Stimulated activated naive CD8-positive, alpha-beta T cell treated with anti-CD3 and anti-CD28 coated beads, Interleukin-15, Interleukin-2, amounts not matched to agents 100 ng/mL and 50 ng/mL, for 24 hours (primary cell): ENCODE measurements around the gene CD3E.
A peak's percentile ranks its signal among the peaks of the same experiment; 100 is the strongest.

Source experiments
- H3K27ac Mint-ChIP-seq: one replicate; pipeline ENCODE4 v1.8.0; 2021; ENCODE audit warnings: mild to moderate bottlenecking, mixed read lengths
- H3K27me3 Mint-ChIP-seq: one replicate; pipeline ENCODE4 v1.8.0; 2021; ENCODE audit warnings: mixed read lengths
- H3K36me3 Mint-ChIP-seq: one replicate; pipeline ENCODE4 v1.8.0; 2021; ENCODE audit warnings: low read depth, mixed read lengths
- H3K4me1 Mint-ChIP-seq: one replicate; pipeline ENCODE4 v1.8.0; 2021; ENCODE audit warnings: low read depth, mixed read lengths
- H3K4me3 Mint-ChIP-seq: one replicate; pipeline ENCODE4 v1.8.0; 2021; ENCODE audit warnings: mild to moderate bottlenecking, mixed read lengths
- H3K9me3 Mint-ChIP-seq: one replicate; pipeline ENCODE4 v1.8.0; 2021; ENCODE audit warnings: mixed read lengths

Gene CD3E

DNA sequence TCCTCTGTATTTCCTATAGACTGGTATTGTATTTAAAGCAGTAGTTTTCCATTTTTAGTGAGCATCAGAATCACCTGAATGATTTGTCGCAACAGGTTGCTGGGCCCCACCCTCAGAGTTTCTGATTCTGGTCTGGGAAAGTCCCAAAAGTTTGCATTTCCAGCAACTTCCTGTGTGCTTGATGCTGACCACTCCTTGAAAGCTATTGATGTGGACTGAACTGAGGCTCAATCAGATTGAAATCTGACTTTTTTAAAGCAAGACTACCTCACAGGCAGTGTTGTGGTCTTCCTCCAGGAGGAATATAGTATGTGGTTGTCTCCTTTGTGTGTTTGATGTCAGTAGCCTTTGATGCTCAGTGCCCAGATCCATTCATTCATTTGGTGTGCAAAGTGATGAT is 23.2 kb upstream of the CD3E start:
- peak overlapping the region; percentile 39 for H3K27ac Mint-ChIP-seq

DNA sequence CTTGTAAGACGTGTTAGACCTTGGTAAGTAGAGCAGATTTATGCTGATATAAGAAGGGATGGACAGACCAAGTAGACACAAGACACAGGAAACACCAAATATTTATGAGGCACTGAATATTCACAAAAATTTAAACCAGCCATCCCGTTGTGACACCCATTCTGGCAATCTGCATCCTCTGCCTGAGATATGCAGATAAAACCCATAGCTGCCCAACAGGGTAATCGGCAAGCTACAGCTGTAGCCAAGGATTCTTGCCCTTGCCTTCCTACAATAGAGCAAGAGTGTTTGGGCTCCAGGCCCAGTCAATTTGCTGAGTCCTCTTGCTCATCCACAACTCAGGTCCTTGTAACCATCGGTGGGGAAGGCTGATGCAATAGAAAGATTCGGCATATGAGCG is 21.9 kb upstream of the CD3E start:
- H3K27ac Mint-ChIP-seq = no peak overlapping the region
- H3K9me3 Mint-ChIP-seq = no peaks in the 10 kb centered on the region
- H3K4me1 Mint-ChIP-seq = peaks cover 37% of the 10 kb centered on the region
- no peak overlapping the region for H3K4me3 Mint-ChIP-seq
- no peaks in the 10 kb centered on the region for H3K27me3 Mint-ChIP-seq
- no peaks in the 10 kb centered on the region for H3K36me3 Mint-ChIP-seq

More for the DNA sequence above, 23.2 kb upstream of the CD3E start:
- no peaks in the 10 kb centered on the region for H3K36me3 Mint-ChIP-seq
- H3K27me3 Mint-ChIP-seq = no peaks in the 10 kb centered on the region
- H3K4me3 Mint-ChIP-seq = no peak overlapping the region
- peaks cover 39% of the 10 kb centered on the region for H3K4me1 Mint-ChIP-seq
- no peaks in the 10 kb centered on the region for H3K9me3 Mint-ChIP-seq

DNA sequence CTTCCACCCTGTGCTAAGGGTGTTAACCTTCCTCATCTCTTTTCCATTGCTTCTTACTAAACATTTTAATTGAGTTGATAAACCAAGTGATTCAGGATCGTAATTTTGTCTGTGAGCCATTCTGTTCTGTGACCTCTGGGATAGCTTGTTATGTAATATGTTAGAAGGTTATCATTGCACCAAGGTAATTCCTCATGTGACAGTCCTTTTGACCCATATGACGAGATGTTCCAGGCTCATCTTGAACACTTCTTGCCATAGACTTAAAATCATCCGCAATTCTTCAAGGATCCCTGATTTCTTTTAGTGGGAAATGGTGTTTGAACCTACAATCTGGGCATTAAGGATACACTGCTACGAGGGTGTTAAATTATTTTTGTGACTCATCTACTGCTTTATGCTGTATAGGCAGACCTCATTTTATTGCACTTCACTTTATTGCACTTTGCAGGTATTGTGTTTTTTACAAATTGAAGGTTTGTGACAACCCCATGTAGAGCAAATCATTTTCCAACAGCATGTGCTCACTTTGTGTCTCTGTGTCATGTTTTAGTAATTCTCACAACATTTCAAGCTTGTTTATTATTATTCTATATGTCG is 21.4 kb upstream of the CD3E start:
- peaks cover 36% of the 10 kb centered on the region for H3K4me1 Mint-ChIP-seq
- H3K27me3 Mint-ChIP-seq = no peaks in the 10 kb centered on the region
- H3K4me3 Mint-ChIP-seq = no peak overlapping the region
- H3K27ac Mint-ChIP-seq = no peak overlapping the region
- H3K36me3 Mint-ChIP-seq = no peaks in the 10 kb centered on the region
- H3K9me3 Mint-ChIP-seq = no peaks in the 10 kb centered on the region

DNA sequence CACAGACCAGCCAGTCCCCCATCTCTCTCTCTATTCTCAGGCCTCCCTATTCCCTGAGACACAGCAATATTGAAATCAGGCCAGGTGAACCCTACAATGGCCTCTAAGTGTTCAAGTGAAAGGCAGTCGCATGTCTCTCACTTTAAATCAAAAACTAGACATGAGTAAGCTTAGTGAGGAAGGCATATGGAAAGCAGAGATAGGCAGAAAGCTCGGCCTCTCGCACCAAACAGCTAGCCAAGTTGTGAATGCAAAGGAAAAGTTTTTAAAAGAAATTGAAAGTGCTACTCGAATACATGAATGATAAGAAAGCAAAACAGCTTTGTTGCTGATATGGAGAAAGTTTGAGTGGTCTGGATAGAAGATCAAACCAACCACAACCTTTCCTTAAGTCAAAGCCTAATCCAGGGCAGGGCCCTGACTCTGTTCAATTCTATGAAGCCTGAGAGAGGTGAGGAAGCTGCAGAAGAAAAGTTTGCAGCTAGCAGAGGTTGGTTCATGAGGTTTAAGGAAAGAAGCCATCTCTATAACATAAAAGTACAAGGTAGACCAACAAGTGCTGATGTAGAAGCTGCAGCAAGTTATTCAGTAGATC is 20.7 kb upstream of the CD3E start:
- peak overlapping the region; percentile 4 for H3K27ac Mint-ChIP-seq
- no peaks in the 10 kb centered on the region for H3K36me3 Mint-ChIP-seq
- no peaks in the 10 kb centered on the region for H3K9me3 Mint-ChIP-seq
- H3K27me3 Mint-ChIP-seq = no peaks in the 10 kb centered on the region
- H3K4me1 Mint-ChIP-seq = peaks cover 36% of the 10 kb centered on the region
- no peak overlapping the region for H3K4me3 Mint-ChIP-seq

DNA sequence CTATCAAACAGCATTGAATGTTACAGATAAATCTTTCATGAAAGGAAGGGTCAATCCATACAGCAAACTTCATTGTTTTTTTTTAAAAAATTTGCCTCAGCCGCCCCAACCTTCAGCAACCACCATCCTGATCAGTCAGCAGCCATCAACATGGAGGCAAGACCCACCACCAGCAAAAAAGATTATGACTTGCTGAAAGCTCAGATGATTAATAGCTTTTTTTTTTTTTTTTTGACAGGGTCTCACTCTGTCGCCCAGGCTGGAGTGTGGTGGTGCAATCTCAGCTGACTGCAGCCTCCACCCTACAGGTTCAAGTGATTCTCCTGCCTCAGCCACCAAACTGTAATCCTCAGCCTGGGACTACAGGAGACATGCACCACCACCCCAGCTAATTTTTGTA is 18.0 kb upstream of the CD3E start:
- no peak overlapping the region for H3K4me3 Mint-ChIP-seq
- H3K4me1 Mint-ChIP-seq = peaks cover 32% of the 10 kb centered on the region
- H3K9me3 Mint-ChIP-seq = peaks cover 3% of the 10 kb centered on the region

GRCh38 chr11:118287006-118287405 is 17.5 kb upstream of the CD3E start:
- H3K4me1 Mint-ChIP-seq = peaks cover 30% of the 10 kb centered on the region
- H3K27me3 Mint-ChIP-seq = no peaks in the 10 kb centered on the region
- H3K4me3 Mint-ChIP-seq = no peak overlapping the region
- H3K27ac Mint-ChIP-seq = no peak overlapping the region
- H3K36me3 Mint-ChIP-seq = no peaks in the 10 kb centered on the region
- peaks cover 3% of the 10 kb centered on the region for H3K9me3 Mint-ChIP-seq

More for the DNA sequence above, 18.0 kb upstream of the CD3E start:
- Mint-ChIP-seq H3K36me3 (no peaks in the 10 kb centered on the region), H3K27me3 (no peaks in the 10 kb centered on the region), H3K27ac (no peak overlapping the region)

DNA sequence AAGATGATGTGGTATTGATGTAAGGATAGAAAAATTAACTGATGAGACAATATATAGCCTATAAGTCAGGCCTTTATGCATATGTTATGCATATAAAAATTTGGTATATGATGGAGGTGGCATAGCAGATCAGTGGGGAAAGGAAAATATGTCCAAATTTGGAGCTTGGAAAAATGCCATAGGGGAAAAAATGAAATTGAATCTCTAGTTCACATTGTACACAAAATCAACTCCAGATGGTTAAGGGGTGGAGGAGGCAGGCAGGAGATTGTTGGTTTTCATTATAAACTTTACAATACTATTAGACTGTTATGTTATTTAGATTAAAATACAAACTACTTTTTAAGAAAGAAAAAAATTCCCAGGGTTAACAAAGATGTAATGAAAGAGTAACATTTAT is 15.1 kb upstream of the CD3E start:
- Mint-ChIP-seq H3K27me3 (no peaks in the 10 kb centered on the region), H3K4me3 (no peak overlapping the region)

GRCh38 chr11:118290923-118291322 is 13.6 kb upstream of the CD3E start:
- Mint-ChIP-seq H3K27ac (no peak overlapping the region), H3K36me3 (no peaks in the 10 kb centered on the region), H3K9me3 (peaks cover 3% of the 10 kb centered on the region), H3K4me1 (peaks cover 30% of the 10 kb centered on the region), H3K27me3 (no peaks in the 10 kb centered on the region), H3K4me3 (no peak overlapping the region)

More for the DNA sequence above, 15.1 kb upstream of the CD3E start:
- Mint-ChIP-seq H3K36me3 (no peaks in the 10 kb centered on the region), H3K9me3 (peaks cover 3% of the 10 kb centered on the region), H3K4me1 (peaks cover 27% of the 10 kb centered on the region), H3K27ac (no peak overlapping the region)

DNA sequence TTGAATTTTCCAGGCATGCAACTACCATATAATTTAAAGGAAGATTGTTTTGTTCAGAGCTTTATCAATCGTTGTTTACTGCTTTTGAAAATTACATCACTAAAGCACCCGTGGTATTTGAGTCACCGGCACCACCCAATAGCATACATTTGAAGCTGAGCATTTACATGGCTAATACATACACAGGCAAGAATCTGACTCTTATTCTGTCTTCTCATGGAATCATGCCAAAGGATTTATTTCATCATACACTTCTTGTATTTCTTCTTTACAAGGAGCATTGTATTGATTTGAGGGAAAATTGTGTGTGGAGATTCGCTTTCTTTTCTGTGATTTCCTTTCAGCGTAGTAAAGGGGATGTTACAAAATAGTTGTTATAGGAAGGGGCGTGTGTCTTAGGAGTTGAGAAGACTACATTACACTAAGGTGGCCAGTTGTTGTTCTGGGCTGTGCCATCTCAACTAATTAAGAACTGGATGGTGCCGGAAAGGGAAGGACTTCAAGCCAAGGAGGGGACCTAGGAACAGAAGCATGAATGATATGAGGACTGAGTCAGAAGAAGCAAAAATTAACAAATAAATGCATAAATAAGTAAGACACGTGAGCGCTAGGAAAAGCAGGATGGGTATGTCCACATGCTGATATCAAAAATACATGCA is 12.9 kb upstream of the CD3E start:
- no peaks in the 10 kb centered on the region for H3K36me3 Mint-ChIP-seq
- H3K27ac Mint-ChIP-seq = no peak overlapping the region

GRCh38 chr11:118294053-118294452 is 10.5 kb upstream of the CD3E start:
- no peak overlapping the region for H3K4me3 Mint-ChIP-seq
- H3K27me3 Mint-ChIP-seq = no peaks in the 10 kb centered on the region
- H3K27ac Mint-ChIP-seq = no peak overlapping the region
- H3K9me3 Mint-ChIP-seq = peaks cover 3% of the 10 kb centered on the region
- H3K36me3 Mint-ChIP-seq = no peaks in the 10 kb centered on the region
- peaks cover 22% of the 10 kb centered on the region for H3K4me1 Mint-ChIP-seq

More for the DNA sequence above, 12.9 kb upstream of the CD3E start:
- H3K4me1 Mint-ChIP-seq = peaks cover 30% of the 10 kb centered on the region
- no peak overlapping the region for H3K4me3 Mint-ChIP-seq
- no peaks in the 10 kb centered on the region for H3K27me3 Mint-ChIP-seq
- H3K9me3 Mint-ChIP-seq = peaks cover 3% of the 10 kb centered on the region

DNA sequence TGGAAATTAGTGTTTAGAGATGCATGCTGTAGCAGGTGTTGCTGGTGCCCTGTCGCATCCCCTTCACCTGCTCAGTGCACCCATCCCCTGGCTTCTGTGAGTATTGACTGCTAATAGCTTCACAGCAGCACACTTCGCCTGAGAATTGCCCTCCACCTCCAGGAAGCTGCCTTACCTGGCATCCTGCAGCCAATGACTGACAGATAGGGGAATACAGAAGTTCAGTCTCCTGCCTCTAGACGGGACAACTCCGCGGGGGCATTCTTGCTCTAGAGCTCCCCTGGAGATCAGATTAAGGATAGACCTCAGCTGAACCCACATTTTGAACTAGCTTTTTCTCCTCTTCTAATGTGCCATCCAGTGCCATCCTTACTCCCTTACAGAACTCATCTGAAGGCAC is 9.3 kb upstream of the CD3E start:
- Mint-ChIP-seq H3K4me3 (no peak overlapping the region), H3K27ac (no peak overlapping the region)

DNA sequence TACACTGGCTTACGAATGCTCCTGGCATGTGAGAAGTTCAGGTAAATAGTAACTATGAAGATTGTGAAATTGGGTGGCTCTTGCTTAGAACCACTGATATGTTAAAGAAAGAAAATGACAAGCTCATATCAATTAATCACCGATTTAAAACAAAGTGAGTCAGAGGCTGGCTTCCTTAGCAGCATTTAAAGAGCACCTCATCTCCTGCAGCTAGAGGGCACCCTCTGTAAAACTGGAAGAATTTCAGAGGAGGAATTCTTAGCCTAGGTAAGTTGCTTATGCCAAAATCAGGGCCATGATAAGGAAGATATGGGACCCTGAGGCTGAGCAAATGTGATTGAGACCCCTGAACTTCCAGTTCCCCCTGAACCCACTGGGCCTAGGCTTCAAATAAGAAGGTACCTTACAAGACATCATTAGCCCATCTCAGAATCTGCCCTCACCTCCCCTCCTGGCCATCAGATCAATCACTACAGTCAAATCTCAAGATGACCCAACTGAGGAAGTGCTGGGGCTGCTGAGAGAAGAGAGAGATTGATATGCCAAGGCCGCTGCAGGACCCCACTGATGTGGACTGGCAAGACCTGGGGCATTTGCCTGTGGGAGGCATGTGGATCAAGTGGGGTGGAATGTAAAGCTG is 8.6 kb upstream of the CD3E start:
- Mint-ChIP-seq H3K9me3 (no peaks in the 10 kb centered on the region), H3K4me1 (peaks cover 17% of the 10 kb centered on the region), H3K27me3 (no peaks in the 10 kb centered on the region), H3K36me3 (no peaks in the 10 kb centered on the region), H3K4me3 (no peak overlapping the region), H3K27ac (peak overlapping the region; percentile 74)

More for the DNA sequence above, 9.3 kb upstream of the CD3E start:
- Mint-ChIP-seq H3K9me3 (no peaks in the 10 kb centered on the region), H3K36me3 (no peaks in the 10 kb centered on the region), H3K4me1 (peaks cover 19% of the 10 kb centered on the region), H3K27me3 (no peaks in the 10 kb centered on the region)

DNA sequence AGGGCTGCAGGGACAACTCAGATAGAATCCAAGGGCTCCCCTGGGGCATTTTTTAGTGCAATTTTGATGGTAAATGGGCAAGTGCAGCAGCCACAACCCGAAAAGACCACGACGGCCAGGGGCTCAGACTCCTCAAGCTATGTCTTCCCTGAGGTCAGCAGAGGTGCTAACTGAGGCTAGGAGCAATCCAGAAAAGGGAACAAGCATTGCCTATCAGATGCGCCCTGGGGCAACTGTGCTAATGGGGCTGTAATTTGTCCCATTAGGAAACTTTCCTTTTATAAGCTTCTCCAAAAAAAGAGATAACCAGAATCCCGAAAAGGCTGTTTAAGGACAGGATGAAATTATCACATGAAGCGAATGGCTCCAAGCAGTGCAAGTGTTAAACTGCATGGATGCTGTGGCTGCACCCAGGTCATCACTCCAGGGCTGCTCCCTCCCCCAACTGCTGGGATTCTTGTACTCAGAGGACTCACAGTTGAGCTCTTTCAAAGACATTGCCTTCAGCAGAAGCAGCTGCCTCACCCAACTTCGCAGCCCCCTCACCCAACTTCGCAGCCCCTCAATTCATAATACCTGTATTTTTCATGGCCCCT is 2.8 kb upstream of the CD3E start:
- Mint-ChIP-seq H3K27me3 (no peaks in the 10 kb centered on the region), H3K4me1 (peaks cover 52% of the 10 kb centered on the region), H3K9me3 (no peaks in the 10 kb centered on the region), H3K4me3 (no peak overlapping the region), H3K36me3 (peaks cover 17% of the 10 kb centered on the region), H3K27ac (no peak overlapping the region)

- H3K4me1 Mint-ChIP-seq = peaks cover 77% of the 10 kb centered on the region
- H3K9me3 Mint-ChIP-seq = no peaks in the 10 kb centered on the region
- H3K27me3 Mint-ChIP-seq = no peaks in the 10 kb centered on the region
- H3K27ac Mint-ChIP-seq = peak overlapping the region; percentile 100
- peak overlapping the region; percentile 99 for H3K4me3 Mint-ChIP-seq
- peaks cover 42% of the 10 kb centered on the region for H3K36me3 Mint-ChIP-seq
Observed at GRCh38 chr11:118304227-118304567, 333 bp upstream of the CD3E start.

GRCh38 chr11:118305726-118306125 is 1.2 kb downstream of the CD3E start:
- H3K4me1 Mint-ChIP-seq = peaks cover 91% of the 10 kb centered on the region
- peak overlapping the region; percentile 100 for H3K27ac Mint-ChIP-seq
- peak overlapping the region; percentile 99 for H3K4me3 Mint-ChIP-seq
- H3K27me3 Mint-ChIP-seq = no peaks in the 10 kb centered on the region
- no peaks in the 10 kb centered on the region for H3K9me3 Mint-ChIP-seq
- peaks cover 57% of the 10 kb centered on the region for H3K36me3 Mint-ChIP-seq
